GOT3 (cell line): ENCODE results near the gene CD58.

ENCODE experiments used
- DNase-seq: peaks from one replicate; lab custom pipeline; 2025; ENCODE audit warnings: mixed read lengths; lab: John Stamatoyannopoulos, UW

Gene CD58

GRCh38 chr1:116510361-116510760, 60.5 kb downstream of the CD58 start:
- DNase-seq, result no peak

GRCh38 chr1:116508984-116509980, 61.5 kb downstream of the CD58 start:
- DNase-seq, result peak; percentile 13

GRCh38 chr1:116508085-116508983, 62.5 kb downstream of the CD58 start:
- DNase-seq, result no peak

- DNase-seq, result no peak
These were observed 63.2 kb downstream of the CD58 start for GRCh38 chr1:116507631-116508030.

- DNase-seq, result no peak
These were observed 64.5 kb downstream of the CD58 start for GRCh38 chr1:116506132-116507004.

- DNase-seq, result no peak
These were observed 66.3 kb downstream of the CD58 start for GRCh38 chr1:116504308-116505156.

- DNase-seq, result no peak
These were observed 67.1 kb downstream of the CD58 start for GRCh38 chr1:116503546-116504307.

GRCh38 chr1:116502671-116503314, 68.0 kb downstream of the CD58 start:
- DNase-seq, result no peak

GRCh38 chr1:116501870-116502244, 69.0 kb downstream of the CD58 start:
- no peak for DNase-seq

- no peak for DNase-seq
These were observed 69.5 kb downstream of the CD58 start for GRCh38 chr1:116501125-116501869.

- peak; percentile 5 for DNase-seq
These were observed 71.8 kb downstream of the CD58 start for GRCh38 chr1:116498789-116499628.

- no peak for DNase-seq
These were observed 73.2 kb downstream of the CD58 start for GRCh38 chr1:116497656-116498055.

- no peak for DNase-seq
These were observed 73.9 kb downstream of the CD58 start for GRCh38 chr1:116496898-116497297.

GRCh38 chr1:116496380-116496779, 74.4 kb downstream of the CD58 start:
- DNase-seq, result no peak

GRCh38 chr1:116495535-116495934, 75.3 kb downstream of the CD58 start:
- no peak for DNase-seq

- DNase-seq, result no peak
These were observed 76.1 kb downstream of the CD58 start for GRCh38 chr1:116494745-116495144.

- DNase-seq, result no peak
These were observed 76.5 kb downstream of the CD58 start for GRCh38 chr1:116494353-116494692.
